GM21528 (cell line): ENCODE data around the gene NAA80.

ENCODE experiments used
- ATAC-seq: cut with Tn5 transposase; IDR thresholded peaks from one replicate; pipeline ENCODE4 v1.9.1; 2021; ENCODE audit warnings: mild to moderate bottlenecking, moderate library complexity; ENCODE audit not compliant: unreplicated experiment, low FRiP score

NAA80 gene

GRCh38 chr3:50298836-50299637 lies at the start of gene NAA80, which contains the start of gene HYAL3:
Gene NAA80, minus strand, starts transcription at chr3:50299405. Its CDS starts 1,942 bp downstream, at chr3:50297463.
Gene HYAL3, minus strand, starts transcription at chr3:50299405. Its CDS starts 3,803 bp downstream, at chr3:50295602.
- peak; percentile 82 for ATAC-seq

- no peak for ATAC-seq
Measured at GRCh38 chr3:50347187-50347813, 48.1 kb upstream of the NAA80 start.

- no peak for ATAC-seq
Measured at GRCh38 chr3:50345586-50346234, 46.5 kb upstream of the NAA80 start, which contains the start of gene ZMYND10. Gene ZMYND10, minus strand, starts transcription at chr3:50345732. Its CDS starts 153 bp downstream, at chr3:50345579.

- ATAC-seq: no peak
Measured at GRCh38 chr3:50345008-50345407, 45.8 kb upstream of the NAA80 start.

- no peak for ATAC-seq
Measured at GRCh38 chr3:50342813-50343633, 43.8 kb upstream of the NAA80 start.

- ATAC-seq: no peak
Measured at GRCh38 chr3:50341996-50342650, 42.9 kb upstream of the NAA80 start.

- no peak for ATAC-seq
Measured at GRCh38 chr3:50341537-50341936, 42.3 kb upstream of the NAA80 start.

GRCh38 chr3:50340448-50341329 lies 41.5 kb upstream of the NAA80 start, which contains the start of gene RASSF1:
Gene RASSF1, minus strand, starts transcription at chr3:50340836. Its CDS starts 31 bp downstream, at chr3:50340805.
- ATAC-seq: peak; percentile 23

GRCh38 chr3:50340147-50340447 lies 40.9 kb upstream of the NAA80 start:
- no peak for ATAC-seq

- no peak for ATAC-seq
Measured at GRCh38 chr3:50339485-50340146, 40.4 kb upstream of the NAA80 start.

- no peak for ATAC-seq
Measured at GRCh38 chr3:50338965-50339364, 39.8 kb upstream of the NAA80 start.

- ATAC-seq: peak; percentile 70
Measured at GRCh38 chr3:50337175-50337861, 38.1 kb upstream of the NAA80 start.

GRCh38 chr3:50336452-50337174 lies 37.4 kb upstream of the NAA80 start:
- ATAC-seq: peak; percentile 30

- ATAC-seq: no peak
Measured at GRCh38 chr3:50334339-50335075, 35.3 kb upstream of the NAA80 start.

- no peak for ATAC-seq
Measured at GRCh38 chr3:50333744-50334328, 34.6 kb upstream of the NAA80 start.

GRCh38 chr3:50331364-50331907 lies 32.2 kb upstream of the NAA80 start:
- no peak for ATAC-seq
